Karpas-422 (cell line): ENCODE data around the gene ZNF746. TPM values are rescaled to one million over a fixed set of nuclear protein-coding genes. Genes with fewer than 3 reads are reported as not detected.

ENCODE experiments used
- DNase-seq: peaks from one replicate; pipeline ENCODE4 v3.0.0-alpha.2; 2015
- H2AFZ ChIP-seq: fragments of 200-600 bp; sonication (generic); 2 replicates; pipeline ENCODE4 v1.6.1; 2014; ENCODE audit warnings: antibody characterized with exemption, low read length, mixed read lengths
- H3K27ac ChIP-seq: fragments of 200-600 bp; sonication (generic); 2 replicates; pipeline ENCODE4 v1.5.1; 2014; ENCODE audit warnings: mild to moderate bottlenecking, low read length, moderate library complexity
- H3K27me3 ChIP-seq: fragments of 200-600 bp; sonication (generic); 2 replicates; pipeline ENCODE4 v1.6.1; 2014; ENCODE audit warnings: low read length, mixed read lengths
- H3K36me3 ChIP-seq: fragments of 200-600 bp; sonication (generic); 2 replicates; pipeline ENCODE4 v1.6.1; 2014; ENCODE audit warnings: low read length, mixed read lengths; ENCODE audit not compliant: insufficient read depth
- H3K4me1 ChIP-seq: fragments of 200-600 bp; sonication (generic); 2 replicates; pipeline ENCODE4 v1.6.1; 2014; ENCODE audit warnings: mild to moderate bottlenecking, low read length, mixed read lengths
- H3K4me2 ChIP-seq: fragments of 200-600 bp; sonication (generic); 2 replicates; pipeline ENCODE4 v1.6.1; 2014; ENCODE audit warnings: low read length, low read depth, mild to moderate bottlenecking; ENCODE audit not compliant: poor library complexity, severe bottlenecking
- H3K4me3 ChIP-seq: fragments of 200-600 bp; sonication (generic); 2 replicates; pipeline ENCODE4 v1.5.1; 2014; ENCODE audit warnings: mild to moderate bottlenecking, antibody characterized with exemption, low read length, mixed read lengths
- H3K79me2 ChIP-seq: fragments of 200-600 bp; sonication (generic); 2 replicates; pipeline ENCODE4 v1.6.1; 2014; ENCODE audit warnings: mild to moderate bottlenecking, low read length, mixed read lengths
- H3K9ac ChIP-seq: fragments of 200-600 bp; sonication (generic); 2 replicates; pipeline ENCODE4 v1.6.0; 2014; ENCODE audit warnings: low read length
- H3K9me2 ChIP-seq: fragments of 200-600 bp; sonication (generic), shearing (Covaris generic); replicated peaks from 2 replicates; pipeline ENCODE4 v1.6.0; 2014; ENCODE audit warnings: mild to moderate bottlenecking, low read length, moderate library complexity; ENCODE audit not compliant: insufficient read depth
- H3K9me3 ChIP-seq: fragments of 300-700, 200-600 bp; sonication (generic); 2 replicates; pipeline ENCODE4 v1.6.1; 2014; ENCODE audit warnings: low read length, mixed read lengths
- H4K20me1 ChIP-seq: fragments of 200-600 bp; sonication (generic); 2 replicates; pipeline ENCODE4 v1.6.1; 2014; ENCODE audit warnings: mild to moderate bottlenecking, antibody characterized with exemption, low read length, low read depth; ENCODE audit not compliant: insufficient read depth
- total RNA-seq: library from RNA; depleted of rRNA; stranded (reverse); fragments of >200 nt; shearing (Covaris generic); gene quantifications from 2 replicates; pipeline ENCODE4 v1.2.3, GENCODE V29; 2014; ENCODE audit warnings: low replicate concordance; rRNA removed

The ZNF746 gene
- total RNA-seq, 1 experiment from 2014 or later = 12.0 TPM

DNA sequence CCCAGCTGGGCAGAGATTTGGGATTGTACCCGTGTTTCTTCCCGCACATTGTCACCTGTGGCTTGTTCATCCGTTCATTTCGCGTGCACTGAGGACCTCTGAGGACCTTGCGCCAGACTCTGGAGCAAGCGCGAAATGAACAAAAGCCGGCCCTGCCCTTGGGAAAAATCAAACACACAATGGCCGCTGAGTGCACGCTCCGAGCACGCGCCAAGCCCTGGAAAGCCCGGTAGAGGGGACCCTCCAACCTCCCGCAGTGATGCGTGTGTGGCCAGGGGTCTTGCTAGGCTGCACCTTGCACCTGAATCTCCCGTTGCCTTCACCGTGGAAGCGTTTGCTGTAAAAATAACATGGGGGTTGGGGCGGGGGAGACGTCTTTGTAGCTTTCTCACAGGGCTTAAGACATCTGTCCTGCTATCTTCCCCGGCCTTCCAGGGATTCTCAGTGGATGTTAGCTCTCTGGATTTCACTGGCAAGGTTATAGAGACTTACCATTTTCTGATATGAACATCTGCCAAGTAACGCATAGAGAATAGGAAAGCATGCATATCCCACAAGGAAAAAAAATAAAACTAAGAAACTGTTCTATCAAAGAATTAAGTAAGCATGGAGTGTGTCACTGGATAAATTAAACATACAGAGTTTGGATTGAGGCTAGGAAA, 74.0 kb downstream of the ZNF746 start:
- Histone ChIP-seq H3K9ac (no peak overlapping the region), H3K27ac (no peak overlapping the region), H2AFZ (no peak overlapping the region), H3K4me2 (no peak overlapping the region), H3K4me1 (peaks cover 12% of the 10 kb centered on the region), H4K20me1 (no peaks in the 10 kb centered on the region), H3K4me3 (no peak overlapping the region), H3K9me2 (no peaks in the 10 kb centered on the region), H3K27me3 (no peaks in the 10 kb centered on the region), H3K9me3 (no peaks in the 10 kb centered on the region), H3K36me3 (no peaks in the 10 kb centered on the region), H3K79me2 (no peaks in the 10 kb centered on the region)
- no peak for DNase-seq

DNA sequence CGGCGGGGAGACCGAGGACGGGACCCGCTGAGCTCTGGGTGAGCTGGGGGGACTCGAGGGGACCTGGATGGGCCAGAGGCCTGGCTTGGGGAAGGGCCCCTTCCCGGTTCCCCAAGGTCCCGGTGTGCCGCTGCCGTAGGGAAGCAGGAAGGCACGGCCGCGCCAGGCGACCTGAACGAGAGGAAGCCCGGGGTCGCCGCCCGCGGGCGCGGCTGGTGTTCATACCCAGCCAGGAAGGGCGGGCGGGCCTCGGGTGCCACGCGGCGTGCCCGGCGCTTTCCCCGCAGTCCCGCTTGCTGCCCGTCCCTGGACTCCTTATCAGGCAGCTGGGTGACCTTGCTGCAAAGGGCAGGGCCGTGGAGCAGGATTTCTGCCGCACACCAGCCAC, 74.7 kb downstream of the ZNF746 start:
- Histone ChIP-seq H2AFZ (peak overlapping the region; percentile 92), H3K4me2 (peak overlapping the region; percentile 67)
- DNase-seq = no peak

More for the DNA sequence above, 74.7 kb downstream of the ZNF746 start:
- H3K4me3 ChIP-seq = peak overlapping the region; percentile 54; the same call in 1 of the 2 replicates
- H3K9ac ChIP-seq = peak overlapping the region; percentile 67
- no peak overlapping the region for H3K27ac ChIP-seq
- H3K9me3 ChIP-seq = no peaks in the 10 kb centered on the region
- H3K9me2 ChIP-seq = no peaks in the 10 kb centered on the region
- H4K20me1 ChIP-seq = no peaks in the 10 kb centered on the region
- no peaks in the 10 kb centered on the region for H3K79me2 ChIP-seq
- peaks cover 12% of the 10 kb centered on the region for H3K4me1 ChIP-seq
- H3K36me3 ChIP-seq = no peaks in the 10 kb centered on the region
- H3K27me3 ChIP-seq = no peaks in the 10 kb centered on the region

Other genes with a start within 250 kb of the ZNF746 start
- 24.3 and 50.0 TPM in 2 replicates for gene ZNF783, start 235.6 kb downstream of the ZNF746 start, total RNA-seq
- 5.7 and 12.6 TPM in 2 replicates for gene ZNF777, start 36.7 kb downstream of the ZNF746 start, total RNA-seq